Kidney tubule cell (primary cell): ENCODE measurements around the gene ZKSCAN2.

Experiments used
- DNase-seq: peaks from one replicate; pipeline ENCODE4 v3.0.0-alpha.2; 2018; ENCODE audit warnings: low spot score

Gene ZKSCAN2

GRCh38 chr16:25257470-25257955 lies at the start of gene ZKSCAN2:
Gene ZKSCAN2 (minus strand): TSS chr16:25257845. CDS start chr16:25257127, 718 bp downstream.
- DNase-seq: peak; percentile 92

GRCh38 chr16:25299792-25300590 lies 42.3 kb upstream of the ZKSCAN2 start:
- no peak for DNase-seq

DNA sequence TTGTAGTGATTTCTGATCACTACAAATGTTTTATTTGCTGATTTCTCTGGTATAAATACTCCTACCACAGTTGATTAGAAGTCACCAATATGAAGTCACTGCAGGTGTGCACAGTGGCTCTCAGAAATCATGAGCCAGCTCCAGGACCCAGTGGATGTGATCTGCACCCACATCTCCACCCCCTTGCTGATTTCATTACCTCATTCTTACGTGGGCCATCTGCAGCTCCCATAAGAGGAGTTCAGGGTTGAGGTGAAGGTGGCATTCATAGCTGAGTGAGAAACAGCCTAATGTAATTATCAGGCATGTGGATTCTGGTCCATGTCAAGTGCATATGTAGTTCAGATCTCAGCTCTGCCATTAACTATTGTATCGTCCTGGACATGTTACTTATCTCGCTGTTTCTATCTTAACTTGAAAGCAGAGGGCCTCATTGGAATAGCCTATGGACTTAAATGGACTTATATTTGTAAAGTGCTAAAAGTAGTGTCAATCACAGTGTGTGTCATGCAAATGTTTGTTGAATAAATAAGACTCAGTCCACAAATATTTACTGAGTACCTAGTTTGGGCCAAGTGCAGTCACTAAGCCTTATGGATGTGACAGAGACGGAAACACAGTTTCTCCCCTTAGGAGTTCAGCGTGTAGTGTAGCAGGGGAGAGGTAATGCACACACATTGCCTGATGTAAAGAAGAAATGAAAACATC lies 40.7 kb upstream of the ZKSCAN2 start:
- DNase-seq: no peak

DNA sequence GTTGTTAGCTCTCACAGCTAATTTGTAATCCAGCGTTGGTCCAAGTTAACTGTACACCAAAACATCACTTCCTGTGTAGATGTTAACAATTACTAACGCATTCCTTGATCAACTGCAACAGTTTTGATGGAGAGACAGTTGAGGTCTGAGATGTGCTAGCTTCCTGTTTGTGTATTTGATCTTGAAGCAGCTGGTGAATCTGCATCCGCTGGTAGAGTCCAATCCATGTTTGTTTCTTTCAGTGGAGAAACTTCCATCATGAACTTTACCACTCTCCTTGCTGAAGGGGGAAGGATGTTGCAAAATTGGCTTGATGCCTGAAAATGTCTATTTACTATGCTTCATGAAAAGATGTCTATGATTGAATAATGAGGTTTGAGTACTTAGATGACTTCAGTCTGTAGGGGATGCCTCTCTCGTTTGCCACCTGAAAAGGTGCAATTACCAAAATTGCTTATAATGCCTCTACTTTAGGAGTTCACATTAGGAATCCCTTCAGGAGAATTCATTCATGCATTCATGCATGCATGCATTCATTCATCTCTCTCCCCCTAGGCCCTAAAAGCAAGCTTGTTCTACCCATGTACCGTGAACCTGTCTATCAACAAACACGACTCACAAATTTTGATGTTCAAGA lies 39.6 kb upstream of the ZKSCAN2 start:
- no peak for DNase-seq

DNA sequence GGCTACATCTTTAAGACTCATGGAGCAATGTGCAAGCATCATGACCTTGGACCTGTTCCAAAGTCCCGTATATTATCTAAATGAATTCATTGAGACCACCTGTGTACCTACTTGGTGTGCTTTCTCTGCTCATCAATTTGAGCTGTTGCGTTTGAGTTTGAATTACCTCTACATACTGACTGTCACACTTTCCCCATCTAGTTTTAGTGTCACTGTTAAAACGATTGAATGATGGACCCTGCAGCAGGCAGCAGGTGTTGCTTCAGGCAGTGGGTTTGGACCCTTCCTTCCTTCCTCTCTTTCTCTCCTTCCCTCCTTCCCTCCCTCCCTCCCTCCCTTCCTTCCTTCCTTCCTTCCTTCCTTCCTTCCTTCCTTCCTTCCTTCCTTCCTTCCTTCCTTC lies 33.9 kb upstream of the ZKSCAN2 start:
- no peak for DNase-seq

GRCh38 chr16:25289466-25289865 lies 31.8 kb upstream of the ZKSCAN2 start:
- DNase-seq: no peak

DNA sequence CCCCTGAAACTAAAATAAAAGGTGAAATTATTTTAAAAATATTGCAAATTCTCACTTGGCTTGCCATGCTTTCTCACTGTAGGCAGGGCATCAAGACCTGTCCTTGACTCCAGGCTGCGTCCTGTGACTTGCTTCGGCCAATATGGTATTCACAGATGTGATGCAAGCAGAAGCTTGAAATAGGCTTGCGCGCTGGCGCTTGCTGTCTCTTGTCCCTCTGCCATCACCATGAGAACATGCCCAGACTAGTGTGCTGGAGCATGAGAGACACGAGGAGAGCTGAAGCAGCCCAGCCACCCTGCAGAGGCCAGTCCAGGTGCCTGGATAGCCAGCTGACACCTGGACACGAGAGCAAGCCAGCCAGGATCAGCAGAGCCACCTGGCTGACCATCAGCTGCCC lies 21.8 kb upstream of the ZKSCAN2 start:
- DNase-seq: no peak

DNA sequence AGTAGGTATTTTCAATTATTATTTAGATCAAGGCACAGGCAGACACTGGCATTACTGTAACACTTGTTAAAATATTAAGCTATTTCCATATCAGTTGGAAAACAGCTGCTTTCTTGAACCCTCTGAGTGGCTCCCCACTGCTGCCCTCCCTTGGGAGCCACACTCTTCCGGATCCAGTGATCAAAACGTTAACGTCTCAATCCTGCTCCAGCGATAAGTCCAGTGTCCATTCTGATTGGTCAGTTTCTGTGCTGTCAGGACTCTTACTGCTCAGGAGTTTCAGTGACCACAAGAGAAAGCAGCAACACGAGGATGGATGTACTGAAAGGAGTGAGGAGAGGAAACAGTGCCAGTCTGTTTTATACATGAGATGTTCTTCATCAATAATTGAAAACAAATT lies 13.8 kb upstream of the ZKSCAN2 start:
- no peak for DNase-seq

- DNase-seq: no peak
Observed at GRCh38 chr16:25270577-25270976, 12.9 kb upstream of the ZKSCAN2 start.

GRCh38 chr16:25269879-25270278 lies 12.2 kb upstream of the ZKSCAN2 start:
- no peak for DNase-seq

- DNase-seq: no peak
Observed at GRCh38 chr16:25265968-25266367, 8.3 kb upstream of the ZKSCAN2 start.

- no peak for DNase-seq
Observed at GRCh38 chr16:25264597-25264996, 7.0 kb upstream of the ZKSCAN2 start.

DNA sequence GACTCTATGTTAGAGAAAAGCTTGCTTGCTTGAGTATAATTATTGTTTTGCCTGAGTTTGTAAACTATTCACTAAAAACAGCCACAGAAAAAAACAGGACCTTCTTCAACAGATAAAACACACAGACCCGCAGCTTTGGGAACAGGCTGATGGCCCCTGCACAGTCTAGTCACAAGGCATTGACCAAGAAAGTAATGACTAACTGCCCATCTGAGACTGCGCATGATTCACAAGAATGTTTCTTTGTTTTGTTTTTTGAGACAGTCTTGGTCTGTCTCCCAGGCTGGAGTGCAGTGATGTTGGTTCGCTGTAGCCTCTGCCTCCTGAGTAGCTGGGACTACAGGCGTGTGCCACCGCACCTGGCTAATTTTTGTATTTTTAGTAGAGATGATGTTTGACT lies 2.8 kb upstream of the ZKSCAN2 start:
- peak; percentile 38 for DNase-seq

DNA sequence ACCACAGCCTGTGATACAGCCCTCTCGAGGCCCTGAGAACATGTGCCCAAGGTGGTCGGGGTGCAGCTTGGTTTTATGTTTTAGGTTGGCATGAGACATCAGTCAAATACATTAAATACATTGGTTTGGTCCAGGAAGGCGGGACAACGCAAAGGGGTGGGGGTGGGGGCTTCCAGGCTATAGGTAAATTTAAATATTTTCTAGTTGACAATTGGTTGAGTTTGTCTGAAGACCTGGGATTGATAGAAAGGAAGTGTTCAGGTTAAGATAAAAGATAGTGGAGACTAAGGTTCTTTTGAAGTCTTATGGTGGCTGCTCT lies 1.2 kb upstream of the ZKSCAN2 start:
- DNase-seq: no peak

GRCh38 chr16:25257956-25258860 lies 563 bp upstream of the ZKSCAN2 start:
- peak; percentile 88 for DNase-seq

DNA sequence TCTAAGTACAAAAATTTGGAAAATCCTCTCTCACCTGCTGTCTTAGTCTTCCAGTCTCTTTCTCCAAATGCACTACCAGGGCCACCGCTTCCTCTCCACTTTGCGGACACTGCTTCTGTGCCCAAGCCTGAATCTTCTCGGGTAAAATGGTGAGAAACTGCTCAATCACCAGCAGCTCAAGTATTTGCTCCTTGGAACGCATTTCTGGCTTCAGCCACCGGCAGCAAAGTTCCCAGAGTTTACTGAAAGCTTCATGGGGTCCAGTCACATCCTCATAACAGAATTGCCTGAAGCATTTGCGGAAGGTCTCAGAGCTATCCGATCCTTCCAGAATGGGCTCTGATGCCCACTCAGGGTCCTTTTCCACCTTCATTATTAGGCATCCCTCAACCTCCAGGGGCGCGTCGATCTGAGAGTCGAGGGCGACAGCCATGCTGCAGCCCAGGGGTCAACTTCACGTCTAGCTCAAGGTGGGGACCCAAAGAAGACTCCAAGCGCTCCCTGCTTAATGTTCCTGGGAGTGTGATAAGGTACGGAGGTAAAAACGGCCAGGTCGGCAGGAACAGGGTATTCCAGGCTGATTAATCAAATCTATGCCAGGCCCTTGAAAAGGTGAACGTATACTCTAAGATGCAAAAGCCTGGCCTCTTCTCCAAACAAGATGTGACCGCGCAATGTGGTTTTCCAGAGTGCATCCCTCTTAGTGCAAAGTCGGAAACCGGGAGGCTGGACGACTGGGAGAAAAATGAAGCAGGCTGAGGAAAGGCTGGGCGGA lies 763 bp downstream of the ZKSCAN2 start:
- DNase-seq: no peak

DNA sequence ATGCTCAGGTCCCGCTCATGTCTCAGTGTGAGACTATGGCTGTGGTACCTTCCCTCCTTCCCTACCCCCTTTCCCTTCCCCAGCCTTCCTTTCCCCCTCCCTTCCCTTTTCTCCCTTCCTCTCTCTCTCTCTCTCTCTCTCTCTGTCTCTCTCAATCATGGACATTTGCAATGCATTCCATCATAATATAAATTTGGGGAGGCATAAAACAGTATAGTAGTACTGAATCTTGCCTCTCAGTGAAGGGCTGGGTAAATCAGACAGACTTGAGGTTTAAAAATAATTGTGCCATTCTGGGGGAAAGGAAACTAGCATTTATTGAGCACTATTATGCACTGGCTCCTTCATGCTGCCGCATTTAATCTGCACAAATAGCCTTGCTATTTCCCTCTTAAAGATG lies 4.3 kb downstream of the ZKSCAN2 start:
- no peak for DNase-seq

DNA sequence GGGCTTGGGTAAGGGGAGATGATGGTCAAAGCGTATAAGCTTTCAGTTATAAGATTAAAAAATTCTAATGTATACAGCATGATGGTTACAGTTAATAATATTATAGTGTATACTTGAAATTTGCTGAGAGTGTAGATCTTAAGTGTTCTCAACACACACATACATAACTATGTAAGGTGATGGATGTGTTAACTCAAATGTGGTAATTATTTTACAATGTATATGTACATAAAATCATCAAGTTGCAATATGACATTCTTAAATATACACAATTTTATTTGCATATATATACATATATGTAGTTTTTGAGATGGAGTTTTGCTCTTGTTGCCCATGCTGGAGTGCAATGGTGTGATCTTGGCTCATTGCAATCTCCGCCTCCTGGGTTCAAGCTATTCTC lies 7.2 kb downstream of the ZKSCAN2 start:
- DNase-seq: no peak

- no peak for DNase-seq
Observed at GRCh38 chr16:25235991-25236390, 21.7 kb downstream of the ZKSCAN2 start.

DNA sequence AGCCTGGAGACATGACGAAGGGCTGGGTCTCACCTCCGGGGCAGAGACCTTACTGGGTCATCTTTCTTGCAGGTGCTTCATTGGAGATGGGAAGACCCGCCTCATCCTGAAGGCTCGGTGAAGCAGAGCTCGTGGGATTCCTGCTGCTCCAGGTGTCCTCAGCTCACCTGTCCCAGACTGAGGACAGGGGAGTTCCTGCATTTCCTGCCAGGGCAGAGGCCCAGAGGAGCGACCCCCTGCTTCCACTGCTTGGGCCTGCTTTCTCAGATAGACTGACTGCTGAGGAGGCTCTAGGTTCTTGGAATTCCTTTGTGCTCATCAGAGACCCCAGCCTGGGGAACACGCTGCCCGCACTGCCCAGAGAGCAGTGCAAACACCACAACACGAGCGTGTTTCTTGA lies 29.3 kb downstream of the ZKSCAN2 start:
- DNase-seq: no peak

DNA sequence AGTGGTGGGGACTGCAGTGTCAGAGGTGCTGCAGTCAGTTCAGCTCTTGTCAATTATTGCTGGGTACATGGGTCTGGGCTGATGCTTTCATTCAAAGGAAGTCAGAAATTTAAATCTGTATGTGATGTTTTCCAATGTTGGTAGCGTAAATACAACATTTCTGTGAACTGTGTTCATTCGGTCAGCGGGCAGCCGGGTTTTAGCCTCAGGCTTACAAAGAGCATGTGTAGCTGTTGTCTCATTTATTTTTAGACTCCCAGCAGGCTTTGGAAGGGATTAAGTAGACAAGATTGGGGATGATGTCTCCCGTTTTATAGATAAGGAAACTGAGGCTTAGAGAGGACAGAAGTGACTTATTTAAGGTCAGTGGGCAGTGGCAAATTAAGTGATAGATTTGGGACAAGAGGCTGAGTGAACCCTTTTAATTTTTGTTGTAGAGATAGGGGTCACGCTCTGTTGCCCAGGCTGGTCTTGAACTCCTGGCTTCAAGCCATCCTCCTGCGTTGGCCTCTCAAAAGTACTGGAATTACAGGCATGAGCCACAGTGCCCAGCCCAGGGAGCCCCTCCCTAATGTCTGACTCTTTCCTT lies 32.8 kb downstream of the ZKSCAN2 start:
- DNase-seq: no peak
